NCI-H1092 (cell line): ENCODE results near the gene UBR3.

Source experiments
- DNase-seq: peaks from one replicate; lab custom pipeline; 2025; lab: John Stamatoyannopoulos, UW

The UBR3 gene

GRCh38 chr2:170005702-170006101 is 178.4 kb downstream of the UBR3 start:
- no peak for DNase-seq

GRCh38 chr2:170006587-170007325 is 179.5 kb downstream of the UBR3 start:
- no peak for DNase-seq

- no peak for DNase-seq
Measured at GRCh38 chr2:170009209-170009608, 182.0 kb downstream of the UBR3 start.

- DNase-seq: no peak
Measured at GRCh38 chr2:170012773-170013172, 185.5 kb downstream of the UBR3 start.

GRCh38 chr2:170013802-170014551 is 186.7 kb downstream of the UBR3 start:
- DNase-seq: no peak

GRCh38 chr2:170014769-170015168 is 187.5 kb downstream of the UBR3 start:
- no peak for DNase-seq

- DNase-seq: no peak
Measured at GRCh38 chr2:170017860-170018532, 190.7 kb downstream of the UBR3 start.

GRCh38 chr2:170019060-170019805 is 192.0 kb downstream of the UBR3 start:
- DNase-seq: no peak

GRCh38 chr2:170020777-170021176 is 193.5 kb downstream of the UBR3 start:
- no peak for DNase-seq

- DNase-seq: no peak
Measured at GRCh38 chr2:170022692-170023091, 195.4 kb downstream of the UBR3 start.

- no peak for DNase-seq
Measured at GRCh38 chr2:170024721-170025120, 197.5 kb downstream of the UBR3 start.

- no peak for DNase-seq
Measured at GRCh38 chr2:170025223-170025622, 198.0 kb downstream of the UBR3 start.

GRCh38 chr2:170026361-170026760 is 199.1 kb downstream of the UBR3 start:
- DNase-seq: no peak

GRCh38 chr2:170029551-170029950 is 202.3 kb downstream of the UBR3 start:
- DNase-seq: no peak

- no peak for DNase-seq
Measured at GRCh38 chr2:170030040-170030439, 202.8 kb downstream of the UBR3 start.

- DNase-seq: no peak
Measured at GRCh38 chr2:170031288-170031687, 204.0 kb downstream of the UBR3 start.

- DNase-seq: no peak
Measured at GRCh38 chr2:170034596-170034995, 207.3 kb downstream of the UBR3 start.

GRCh38 chr2:170038734-170039133 is 211.5 kb downstream of the UBR3 start:
- DNase-seq: no peak

GRCh38 chr2:170039401-170040172 is 212.3 kb downstream of the UBR3 start:
- DNase-seq: no peak

GRCh38 chr2:170044751-170045478 is 217.7 kb downstream of the UBR3 start:
- DNase-seq: no peak
